Pulmonary artery endothelial cell (primary cell): Measurements from ENCODE around the gene PCSK6. TPM values are rescaled to one million over a fixed set of nuclear protein-coding genes. Genes with fewer than 3 reads are reported as not detected.

Experiments used
- DNase-seq: peaks from one replicate; pipeline ENCODE4 v3.0.0-alpha.2; 2011; ENCODE audit warnings: low read depth, low spot score
- total RNA-seq: library from RNA; depleted of rRNA; stranded (reverse); fragments of >200 nt; gene quantifications from 2 replicates; pipeline ENCODE4 v1.2.3, GENCODE V29; 2014

Gene PCSK6
- 0.04 and 0.26 TPM in 2 replicates for total RNA-seq

GRCh38 chr15:101489599-101490407 lies at the start of gene PCSK6:
Gene PCSK6 (minus strand): TSS chr15:101489707. CDS start chr15:101489670, 37 bp downstream.
- no peak for DNase-seq

GRCh38 chr15:101538996-101539395 lies 49.5 kb upstream of the PCSK6 start:
- no peak for DNase-seq

- DNase-seq: no peak
Observed at GRCh38 chr15:101538177-101538576, 48.7 kb upstream of the PCSK6 start.

- DNase-seq: no peak
Observed at GRCh38 chr15:101537483-101538080, 48.1 kb upstream of the PCSK6 start.

- DNase-seq: no peak
Observed at GRCh38 chr15:101536875-101537405, 47.4 kb upstream of the PCSK6 start.

GRCh38 chr15:101536166-101536874 lies 46.8 kb upstream of the PCSK6 start:
- DNase-seq: no peak

- no peak for DNase-seq
Observed at GRCh38 chr15:101535170-101535902, 45.8 kb upstream of the PCSK6 start.

- DNase-seq: no peak
Observed at GRCh38 chr15:101534376-101534970, 45.0 kb upstream of the PCSK6 start.

- no peak for DNase-seq
Observed at GRCh38 chr15:101533371-101534140, 44.0 kb upstream of the PCSK6 start.

GRCh38 chr15:101532865-101533264 lies 43.4 kb upstream of the PCSK6 start:
- DNase-seq: no peak

GRCh38 chr15:101531170-101531569 lies 41.7 kb upstream of the PCSK6 start:
- DNase-seq: no peak

- DNase-seq: no peak
Observed at GRCh38 chr15:101530224-101530958, 40.9 kb upstream of the PCSK6 start.

GRCh38 chr15:101528917-101529299 lies 39.4 kb upstream of the PCSK6 start:
- DNase-seq: no peak

- no peak for DNase-seq
Observed at GRCh38 chr15:101528108-101528916, 38.8 kb upstream of the PCSK6 start.

- no peak for DNase-seq
Observed at GRCh38 chr15:101526890-101527289, 37.4 kb upstream of the PCSK6 start.

GRCh38 chr15:101526442-101526841 lies 36.9 kb upstream of the PCSK6 start:
- DNase-seq: no peak

GRCh38 chr15:101526021-101526420 lies 36.5 kb upstream of the PCSK6 start:
- no peak for DNase-seq

GRCh38 chr15:101525087-101525669 lies 35.7 kb upstream of the PCSK6 start:
- DNase-seq: no peak
